Muscle layer of colon (tissue), 2 donors: ENCODE measurements around the gene RBFOX1.

Source experiments
- H3K27ac ChIP-seq: one replicate; pipeline ENCODE4 v1.7.0; 2013; ENCODE audit warnings: low read depth, mild to moderate bottlenecking, low read length, moderate library complexity
- H3K27me3 ChIP-seq, 2 donors: one replicate each; pipeline ENCODE4 v1.7.0; 2013; ENCODE audit warnings: low read length in 2 of 2, mild to moderate bottlenecking in 2 of 2; ENCODE audit not compliant: insufficient read depth in 2 of 2, control insufficient read depth in 1 of 2
- H3K36me3 ChIP-seq: one replicate; pipeline ENCODE4 v1.7.0; 2013; ENCODE audit warnings: mild to moderate bottlenecking, low read length; ENCODE audit not compliant: insufficient read depth
- H3K4me1 ChIP-seq: one replicate; pipeline ENCODE4 v1.7.0; 2013; ENCODE audit warnings: mild to moderate bottlenecking, low read length; ENCODE audit not compliant: insufficient read depth
- H3K4me3 ChIP-seq, 2 donors: one replicate each; pipeline ENCODE4 v1.7.0; 2013; ENCODE audit warnings: low read length in 2 of 2, low read depth in 1 of 2, mild to moderate bottlenecking in 1 of 2, moderate library complexity in 1 of 2
- H3K9ac ChIP-seq: one replicate; pipeline ENCODE4 v1.7.0; 2013; ENCODE audit warnings: low read length
- H3K9me3 ChIP-seq: one replicate; pipeline ENCODE4 v1.7.0; 2013; ENCODE audit warnings: mild to moderate bottlenecking, low read length
- donor health status: abdominal sarcoma.
- donor health status: Adenocarcinoma of cecum.

RBFOX1 gene

GRCh38 chr16:7421578-7421977 is 88.9 kb downstream of the RBFOX1 start:
- Histone ChIP-seq H3K9ac (no peak overlapping the region), H3K27me3 (no peaks in the 10 kb centered on the region), H3K9me3 (no peaks in the 10 kb centered on the region), H3K36me3 (no peaks in the 10 kb centered on the region), H3K4me1 (no peaks in the 10 kb centered on the region), H3K4me3 (no peak overlapping the region), H3K27ac (no peak overlapping the region)

GRCh38 chr16:7422036-7422888 is 89.6 kb downstream of the RBFOX1 start:
- no peak overlapping the region for H3K9ac ChIP-seq
- H3K4me1 ChIP-seq: no peaks in the 10 kb centered on the region
- H3K27me3 ChIP-seq: no peaks in the 10 kb centered on the region
- H3K27ac ChIP-seq: no peak overlapping the region
- no peaks in the 10 kb centered on the region for H3K36me3 ChIP-seq
- H3K9me3 ChIP-seq: no peaks in the 10 kb centered on the region
- H3K4me3 ChIP-seq: no peak overlapping the region

- no peaks in the 10 kb centered on the region for H3K9me3 ChIP-seq
- no peak overlapping the region for H3K4me3 ChIP-seq
- no peaks in the 10 kb centered on the region for H3K4me1 ChIP-seq
- no peak overlapping the region for H3K27ac ChIP-seq
- no peaks in the 10 kb centered on the region for H3K27me3 ChIP-seq
- H3K9ac ChIP-seq: no peak overlapping the region
- no peaks in the 10 kb centered on the region for H3K36me3 ChIP-seq
Observed at GRCh38 chr16:7423434-7424044, 90.9 kb downstream of the RBFOX1 start.

- H3K9me3 ChIP-seq: no peaks in the 10 kb centered on the region
- H3K36me3 ChIP-seq: no peaks in the 10 kb centered on the region
- H3K27ac ChIP-seq: no peak overlapping the region
- H3K9ac ChIP-seq: no peak overlapping the region
- H3K27me3 ChIP-seq: no peaks in the 10 kb centered on the region
- no peak overlapping the region for H3K4me3 ChIP-seq
- no peaks in the 10 kb centered on the region for H3K4me1 ChIP-seq
Observed at GRCh38 chr16:7426161-7426560, 93.5 kb downstream of the RBFOX1 start.

- Histone ChIP-seq H3K27ac (no peak overlapping the region), H3K4me1 (no peaks in the 10 kb centered on the region), H3K27me3 (no peaks in the 10 kb centered on the region), H3K4me3 (no peak overlapping the region), H3K9ac (no peak overlapping the region), H3K9me3 (no peaks in the 10 kb centered on the region), H3K36me3 (no peaks in the 10 kb centered on the region)
Observed at GRCh38 chr16:7431723-7432122, 99.1 kb downstream of the RBFOX1 start.

GRCh38 chr16:7436306-7436705 is 103.7 kb downstream of the RBFOX1 start:
- Histone ChIP-seq H3K27ac (no peak overlapping the region), H3K36me3 (no peaks in the 10 kb centered on the region), H3K9me3 (no peaks in the 10 kb centered on the region), H3K4me3 (no peak overlapping the region), H3K9ac (no peak overlapping the region), H3K4me1 (no peaks in the 10 kb centered on the region), H3K27me3 (no peaks in the 10 kb centered on the region)

- Histone ChIP-seq H3K36me3 (no peaks in the 10 kb centered on the region), H3K27me3 (no peaks in the 10 kb centered on the region), H3K9me3 (no peaks in the 10 kb centered on the region), H3K27ac (no peak overlapping the region), H3K4me3 (no peak overlapping the region), H3K4me1 (no peaks in the 10 kb centered on the region), H3K9ac (no peak overlapping the region)
Observed at GRCh38 chr16:7437135-7437804, 104.6 kb downstream of the RBFOX1 start.

- no peaks in the 10 kb centered on the region for H3K9me3 ChIP-seq
- no peaks in the 10 kb centered on the region for H3K4me1 ChIP-seq
- H3K9ac ChIP-seq: no peak overlapping the region
- H3K27ac ChIP-seq: no peak overlapping the region
- no peaks in the 10 kb centered on the region for H3K36me3 ChIP-seq
- H3K4me3 ChIP-seq: no peak overlapping the region
- no peaks in the 10 kb centered on the region for H3K27me3 ChIP-seq
Observed at GRCh38 chr16:7437843-7438242, 105.2 kb downstream of the RBFOX1 start.

- Histone ChIP-seq H3K27ac (no peak overlapping the region), H3K9ac (no peak overlapping the region), H3K9me3 (no peaks in the 10 kb centered on the region), H3K4me3 (no peak overlapping the region), H3K4me1 (no peaks in the 10 kb centered on the region), H3K27me3 (no peaks in the 10 kb centered on the region), H3K36me3 (no peaks in the 10 kb centered on the region)
Observed at GRCh38 chr16:7438601-7439000, 106.0 kb downstream of the RBFOX1 start.

- no peaks in the 10 kb centered on the region for H3K4me1 ChIP-seq
- H3K4me3 ChIP-seq: no peak overlapping the region
- H3K9ac ChIP-seq: no peak overlapping the region
- no peaks in the 10 kb centered on the region for H3K36me3 ChIP-seq
- H3K27ac ChIP-seq: no peak overlapping the region
- no peaks in the 10 kb centered on the region for H3K27me3 ChIP-seq
- no peaks in the 10 kb centered on the region for H3K9me3 ChIP-seq
Observed at GRCh38 chr16:7439518-7439917, 106.9 kb downstream of the RBFOX1 start.

- H3K4me3 ChIP-seq: no peak overlapping the region
- H3K9me3 ChIP-seq: no peaks in the 10 kb centered on the region
- H3K27me3 ChIP-seq: no peaks in the 10 kb centered on the region
- no peak overlapping the region for H3K27ac ChIP-seq
- H3K9ac ChIP-seq: no peak overlapping the region
- H3K36me3 ChIP-seq: no peaks in the 10 kb centered on the region
- no peaks in the 10 kb centered on the region for H3K4me1 ChIP-seq
Observed at GRCh38 chr16:7440886-7441400, 108.3 kb downstream of the RBFOX1 start.
